HCT116 (cell line): ENCODE data around the gene TPM4. TPM values are rescaled to one million over a fixed set of nuclear protein-coding genes. Genes with fewer than 3 reads are reported as not detected.

Experiments used
- ATAC-seq: fragments of 200-7000 bp; cut with Tn5 transposase; 2 replicates; pipeline ENCODE4 v1.9.1; 2020; ENCODE audit warnings: mild to moderate bottlenecking, moderate library complexity
- BruUV-seq: library from RNA; stranded (reverse); fragments of 400-500 nt; replicated peaks from 2 replicates; lab custom pipeline; 2021; lab: Mats Ljungman, UMichigan
- CTCF ChIA-PET: fragments of 300-600 bp; sonication (Branson Sonifier 250); formaldehyde crosslinking; loops from one replicate; lab custom pipeline; 2021; ENCODE audit warnings: antibody characterized with exemption; lab: Charles Lee
- POLR2A ChIA-PET: fragments of 300-600, 350-600 bp; sonication (Branson Sonifier 250); formaldehyde crosslinking; loops from one replicate; lab custom pipeline; 2021; ENCODE audit warnings: antibody characterized with exemption; lab: Charles Lee
- RAD21 ChIA-PET, 2 experiments: fragments of 300-600 bp; sonication (Branson Sonifier 250); formaldehyde crosslinking; loops; one replicate each; lab custom pipeline; 2023; ENCODE audit warnings: low total read pairs in 2 of 2; ENCODE audit not compliant: uncharacterized antibody in 2 of 2, unreplicated experiment in 2 of 2, low non-redundant PET in 1 of 2; lab: Charles Lee
- DNase-seq: peaks from one replicate; pipeline ENCODE4 v3.0.0-alpha.2; 2010; ENCODE audit warnings: low read depth, low spot score
- H2AFZ ChIP-seq: fragments of 200-600 bp; shearing (Covaris generic), sonication (generic); 2 replicates; pipeline ENCODE4 v1.6.1; 2017; ENCODE audit warnings: low read depth, mixed run types, mixed read lengths, antibody characterized with exemption, low read length; ENCODE audit not compliant: poor library complexity, severe bottlenecking
- H3K27ac ChIP-seq: 2 replicates; pipeline ENCODE4 v1.5.1; 2012; ENCODE audit warnings: low read depth, low read length
- H3K27me3 ChIP-seq: fragments of 200-600 bp; sonication (generic); 2 replicates; pipeline ENCODE4 v1.6.1; 2016; ENCODE audit warnings: mixed run types, low read length, mixed read lengths; ENCODE audit not compliant: insufficient read depth
- H3K36me3 ChIP-seq, 2 experiments: fragments of 200-500 bp in 1 of 2; fragments of 200-600 bp in 1 of 2; sonication (Bioruptor generic) in 1 of 2; sonication (generic) in 1 of 2; 2 replicates each; pipeline versions ENCODE4 v1.5.1 to v1.6.1; 2014 to 2016; ENCODE audit warnings: low read length in 2 of 2, inconsistent platforms in 1 of 2, mixed read lengths in 1 of 2, mixed run types in 1 of 2; ENCODE audit not compliant: insufficient read depth in 2 of 2, control insufficient read depth in 1 of 2
- H3K4me1 ChIP-seq, 2 experiments: fragments of 200-600 bp in 1 of 2; sonication (generic) in 1 of 2; 2 replicates each; pipeline versions ENCODE4 v1.5.1 to v1.6.1; 2012 to 2017; ENCODE audit warnings: low read length in 2 of 2, inconsistent platforms in 1 of 2, mild to moderate bottlenecking in 1 of 2, mixed read lengths in 1 of 2, mixed run types in 1 of 2, moderate library complexity in 1 of 2; ENCODE audit not compliant: insufficient read depth in 2 of 2, control insufficient read depth in 1 of 2
- H3K4me2 ChIP-seq: fragments of 200-600 bp; sonication (generic); 2 replicates; pipeline ENCODE4 v1.6.1; 2017; ENCODE audit warnings: mixed run types, low read length, mixed read lengths
- H3K4me3 ChIP-seq, 2 experiments: fragments of 200-600 bp in 1 of 2; sonication (generic) in 1 of 2; replicated peaks in 1 of 2; 2 replicates each; pipeline ENCODE4 v1.5.1; 2011 to 2016; ENCODE audit warnings: low read length in 2 of 2, control low read depth in 1 of 2, low read depth in 1 of 2, mild to moderate bottlenecking in 1 of 2, mixed read lengths in 1 of 2, mixed run types in 1 of 2
- H3K79me2 ChIP-seq: fragments of 200-600 bp; sonication (generic); 2 replicates; pipeline ENCODE4 v1.6.1; 2017; ENCODE audit warnings: mild to moderate bottlenecking, mixed run types, low read length, moderate library complexity, mixed read lengths; ENCODE audit not compliant: insufficient read depth
- H3K9ac ChIP-seq: fragments of 200-600 bp; sonication (generic); 2 replicates; pipeline ENCODE4 v1.6.1; 2016; ENCODE audit warnings: low read length, mixed read lengths
- H3K9me2 ChIP-seq: fragments of 200-600 bp; sonication (generic), shearing (Covaris generic); 2 replicates; pipeline ENCODE4 v1.6.1; 2017; ENCODE audit warnings: mixed run types, mild to moderate bottlenecking, moderate library complexity; ENCODE audit not compliant: insufficient read depth
- H3K9me3 ChIP-seq, 2 experiments: fragments of 200-500 bp in 1 of 2; fragments of 200-600 bp in 1 of 2; sonication (Bioruptor generic) in 1 of 2; sonication (generic) in 1 of 2; 2 replicates each; pipeline ENCODE4 v1.6.1; 2014 to 2017; ENCODE audit warnings: low read length in 2 of 2, mixed read lengths in 2 of 2, inconsistent platforms in 1 of 2, low read depth in 1 of 2, mild to moderate bottlenecking in 1 of 2, mixed run types in 1 of 2, moderate library complexity in 1 of 2; ENCODE audit not compliant: control insufficient read depth in 1 of 2, insufficient read depth in 1 of 2
- H4K20me1 ChIP-seq: fragments of 200-600 bp; sonication (generic), shearing (Covaris generic); 2 replicates; pipeline ENCODE4 v1.6.1; 2017; ENCODE audit warnings: mixed run types, mild to moderate bottlenecking, moderate library complexity; ENCODE audit not compliant: insufficient read depth
- ATF3 ChIP-seq: IDR thresholded peaks from 2 replicates; pipeline ENCODE4 v1.6.1; 2012
- CBX3 ChIP-seq: IDR thresholded peaks from 2 replicates; pipeline ENCODE4 v1.6.1; 2012; ENCODE audit warnings: low read depth
- CEBPB ChIP-seq: IDR thresholded peaks from 2 replicates; pipeline ENCODE4 v1.6.1; 2012; ENCODE audit warnings: low read depth
- CTCF ChIP-seq, 3 experiments: fragments of 200-600 bp in 1 of 3; sonication (generic) in 1 of 3; IDR thresholded peaks in 2 of 3; conservative IDR thresholded peaks in 1 of 3; 2 replicates each; pipeline ENCODE4 v1.5.1; 2012 to 2017; ENCODE audit warnings: low read depth in 2 of 3, low read length in 2 of 3, antibody characterized with exemption in 1 of 3, borderline replicate concordance in 1 of 3, control low read depth in 1 of 3, mild to moderate bottlenecking in 1 of 3, mixed read lengths in 1 of 3, mixed run types in 1 of 3, moderate library complexity in 1 of 3; ENCODE audit not compliant: insufficient read depth in 1 of 3
- ELF1 ChIP-seq: IDR thresholded peaks from 2 replicates; pipeline ENCODE4 v1.6.1; 2012; ENCODE audit warnings: low read depth, borderline replicate concordance
- EZH2 ChIP-seq: fragments of 200-600 bp; sonication (generic); IDR thresholded peaks from 2 replicates; pipeline ENCODE4 v1.6.1; 2017; ENCODE audit warnings: antibody characterized with exemption, mixed run types
- FOSL1 ChIP-seq: IDR thresholded peaks from 2 replicates; pipeline ENCODE4 v1.6.1; 2012; ENCODE audit warnings: low read depth
- JUND ChIP-seq: IDR thresholded peaks from 2 replicates; pipeline ENCODE4 v1.6.1; 2012
- POLR2A ChIP-seq: IDR thresholded peaks from 2 replicates; pipeline ENCODE4 v1.7.0; 2011; ENCODE audit warnings: borderline replicate concordance; ENCODE audit not compliant: insufficient read depth, insufficient read length; ENCODE audit errors: extremely low read depth
- POLR2AphosphoS5 ChIP-seq: IDR thresholded peaks from 2 replicates; pipeline ENCODE4 v1.6.1; 2011; ENCODE audit warnings: mild to moderate bottlenecking, low read depth, low read length, moderate library complexity
- REST ChIP-seq: IDR thresholded peaks from 2 replicates; pipeline ENCODE4 v1.6.1; 2012; ENCODE audit warnings: low read depth
- TCF7L2 ChIP-seq: IDR thresholded peaks from 2 replicates; pipeline ENCODE4 v1.7.0; 2011; ENCODE audit warnings: borderline replicate concordance, inconsistent platforms; ENCODE audit not compliant: insufficient read depth, insufficient read length; ENCODE audit errors: extremely low read depth
- YY1 ChIP-seq: IDR thresholded peaks from 2 replicates; pipeline ENCODE4 v1.6.1; 2011; ENCODE audit warnings: low read length, low read depth, moderate library complexity, mild to moderate bottlenecking; ENCODE audit not compliant: insufficient replicate concordance; ENCODE audit errors: extremely low read depth
- ZBTB33 ChIP-seq: IDR thresholded peaks from 2 replicates; pipeline ENCODE4 v1.6.1; 2011; ENCODE audit warnings: mild to moderate bottlenecking, low read length, moderate library complexity; ENCODE audit not compliant: insufficient replicate concordance; ENCODE audit errors: extremely low read depth
- intact Hi-C: fragments of 100-400 bp; cut with micrococcal nuclease; formaldehyde crosslinking; loops from 2 replicates; pipeline ENCODE4 v1.10.0; 2022
- total RNA-seq: library from RNA; stranded (reverse); gene quantifications from one replicate; pipeline ENCODE4 v1.2.1, GENCODE V29; 2021; ENCODE audit not compliant: unreplicated experiment

The TPM4 gene
- total RNA-seq, 1 experiment from 2014 or later, result 275 TPM

- BruUV-seq, result no TSS peak
- POLR2A ChIA-PET, result no interaction called here
- Histone ChIP-seq H3K9me2 (no peaks in the 10 kb centered on the region), H3K27me3 (no peaks in the 10 kb centered on the region), H3K36me3 (no peaks in the 10 kb centered on the region), H3K79me2 (no peaks in the 10 kb centered on the region), H3K27ac (no peak overlapping the region), H3K4me3 (no peak overlapping the region), H3K9me3 (no peaks in the 10 kb centered on the region), H4K20me1 (no peaks in the 10 kb centered on the region), H3K9ac (no peak overlapping the region), H3K4me1 (peaks cover 0 to 13% of the 10 kb centered on the region in 2 experiments; a peak in 3 of 4 replicates), H2AFZ (no peak overlapping the region), H3K4me2 (no peak overlapping the region)
- RAD21 ChIA-PET, result interaction anchor here in 1 of 2 experiments (1.5 kb wide), 1 partner anchor 137 kb away, joined by 3 read pairs; no protein-coding TSS in a partner anchor
- TF ChIP-seq ATF3 (no peak), CTCF (IDR thresholded peaks at IDR 0.05 in 2 of 3, conservative IDR thresholded peaks at IDR 0.05 in 1 of 3; ENCODE audit: borderline replicate concordance in 1 of 3, insufficient read depth in 1 of 3, low read depth in 2 of 3, low read length in 2 of 3) (no peak), JUND (no peak), FOSL1 (no peak), ELF1 (no peak), REST (no peak), YY1 (no peak), ZBTB33 (no peak), POLR2A (no peak), TCF7L2 (no peak), CBX3 (no peak), POLR2AphosphoS5 (no peak), EZH2 (no peak), CEBPB (no peak)
- CTCF ChIA-PET, result no interaction called here
- ATAC-seq (no peak), DNase-seq (no peak)
- intact Hi-C loops, result loop anchor here (5.0 kb wide), 2 partner anchors 203 to 343 kb away; no protein-coding TSS in a partner anchor
Observed at GRCh38 chr19:16044746-16045145, 31.5 kb upstream of the TPM4 start.
